Neural crest cell (in vitro differentiated cells): ENCODE data around the gene CLIC5. TPM values are rescaled to one million over a fixed set of nuclear protein-coding genes. Genes with fewer than 3 reads are reported as not detected.

Experiments used
- DNase-seq: peaks from one replicate; pipeline ENCODE4 v3.0.0; 2021; ENCODE audit warnings: low read depth, mixed read lengths, low spot score
- H3K27ac Mint-ChIP-seq: one replicate; pipeline ENCODE4 v1.8.0; 2021; ENCODE audit warnings: mild to moderate bottlenecking, mixed read lengths; ENCODE audit not compliant: unreplicated experiment
- H3K27me3 Mint-ChIP-seq: 2 replicates; pipeline ENCODE4 v1.8.0; 2021; ENCODE audit warnings: low read depth, mild to moderate bottlenecking, mixed read lengths
- H3K36me3 Mint-ChIP-seq: 2 replicates; pipeline ENCODE4 v1.8.0; 2021; ENCODE audit warnings: low read depth, mild to moderate bottlenecking, mixed read lengths
- H3K4me1 Mint-ChIP-seq: 2 replicates; pipeline ENCODE4 v1.8.0; 2021; ENCODE audit warnings: mixed read lengths
- H3K4me3 Mint-ChIP-seq: one replicate; pipeline ENCODE4 v1.8.0; 2021; ENCODE audit warnings: mild to moderate bottlenecking, mixed read lengths
- H3K9me3 Mint-ChIP-seq: 2 replicates; pipeline ENCODE4 v1.8.0; 2021; ENCODE audit warnings: mixed read lengths
- CTCF ChIP-seq: fragments of 200-600 bp; sonication (generic); conservative IDR thresholded peaks from 2 replicates; pipeline ENCODE4 v1.5.0; 2021; ENCODE audit warnings: antibody characterized with exemption, mild to moderate bottlenecking
- total RNA-seq: library from RNA; stranded (reverse); gene quantifications from 2 replicates; pipeline ENCODE4 v1.2.1, GENCODE V29; 2021

The CLIC5 gene
- total RNA-seq, 1 donor from 2014 or later, result not detected

DNA sequence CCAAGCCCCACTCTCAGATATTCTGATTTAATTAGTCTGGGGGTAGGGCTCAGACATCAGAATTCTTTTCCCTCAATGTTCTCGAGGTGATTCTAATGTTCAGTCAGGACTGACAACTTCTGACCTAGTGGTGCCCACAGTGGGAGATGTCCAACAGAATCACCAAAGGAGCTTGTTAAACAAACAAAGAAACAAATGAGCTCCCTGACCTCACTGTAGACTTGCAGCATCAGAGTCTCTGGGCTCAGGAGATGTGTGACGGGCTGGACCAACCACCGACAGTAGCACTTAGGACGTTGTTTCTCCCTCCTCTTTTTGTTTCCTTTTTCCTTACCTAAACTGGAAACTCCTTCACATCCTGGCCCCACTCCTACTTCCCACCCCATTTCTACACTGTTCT, 49.3 kb downstream of the CLIC5 start:
- Mint-ChIP-seq H3K9me3 (no peaks in the 10 kb centered on the region), H3K27me3 (no peaks in the 10 kb centered on the region), H3K4me3 (no peak overlapping the region), H3K27ac (no peak overlapping the region), H3K4me1 (peaks cover 3% of the 10 kb centered on the region), H3K36me3 (no peaks in the 10 kb centered on the region)
- TF ChIP-seq CTCF, result no peak
- no peak for DNase-seq

- Mint-ChIP-seq H3K4me1 (peaks cover 3% of the 10 kb centered on the region), H3K36me3 (no peaks in the 10 kb centered on the region), H3K27me3 (no peaks in the 10 kb centered on the region), H3K4me3 (no peak overlapping the region), H3K9me3 (no peaks in the 10 kb centered on the region), H3K27ac (no peak overlapping the region)
- no peak for TF ChIP-seq CTCF
- no peak for DNase-seq
Measured at GRCh38 chr6:45965792-45966191, 49.9 kb downstream of the CLIC5 start.

DNA sequence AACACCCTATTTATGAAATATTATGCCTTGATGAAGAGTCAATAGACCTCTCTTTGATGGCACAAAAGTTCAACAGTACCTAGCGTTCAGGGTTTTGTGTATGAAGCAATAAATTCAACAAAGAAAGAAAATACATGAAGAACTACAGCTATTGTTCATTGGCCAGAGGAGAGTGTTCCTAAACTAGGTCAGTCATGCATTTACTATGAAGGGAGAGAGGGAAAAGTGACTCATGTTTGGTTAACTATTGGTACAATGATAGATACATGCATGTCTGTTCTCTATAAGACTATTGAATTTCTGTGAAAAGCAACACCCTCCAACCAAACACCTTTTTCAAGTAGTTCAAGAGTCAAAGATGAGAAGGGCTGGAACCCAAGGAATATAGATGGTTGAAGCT, 50.7 kb downstream of the CLIC5 start:
- Mint-ChIP-seq H3K27ac (no peak overlapping the region), H3K27me3 (no peaks in the 10 kb centered on the region), H3K4me1 (no peaks in the 10 kb centered on the region), H3K9me3 (no peaks in the 10 kb centered on the region), H3K36me3 (no peaks in the 10 kb centered on the region), H3K4me3 (no peak overlapping the region)
- TF ChIP-seq CTCF, result no peak
- no peak for DNase-seq

DNA sequence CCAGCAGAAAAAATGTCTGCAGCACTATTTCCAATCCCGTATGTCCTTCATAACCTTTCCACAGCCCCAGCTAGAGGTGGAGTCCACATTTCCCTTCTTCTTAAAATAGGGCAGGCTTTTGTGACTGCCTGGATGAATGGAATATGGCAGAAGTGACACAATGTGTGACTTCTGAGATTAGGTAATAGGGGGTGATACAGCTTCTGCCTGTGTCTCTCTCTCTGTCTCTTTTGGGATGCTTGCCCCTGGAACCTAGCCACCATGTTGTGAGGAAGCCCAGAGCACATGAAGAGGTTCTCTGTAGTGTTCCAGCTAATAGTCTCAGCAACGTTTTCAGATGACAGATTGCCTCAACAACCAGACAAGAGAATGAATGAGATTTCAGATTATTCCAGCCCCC, 51.4 kb downstream of the CLIC5 start:
- no peak for DNase-seq
- TF ChIP-seq CTCF, result no peak
- H3K36me3 Mint-ChIP-seq, result no peaks in the 10 kb centered on the region
- no peaks in the 10 kb centered on the region for H3K4me1 Mint-ChIP-seq
- no peaks in the 10 kb centered on the region for H3K27me3 Mint-ChIP-seq
- no peaks in the 10 kb centered on the region for H3K9me3 Mint-ChIP-seq
- H3K4me3 Mint-ChIP-seq, result no peak overlapping the region
- H3K27ac Mint-ChIP-seq, result no peak overlapping the region

- Mint-ChIP-seq H3K4me3 (no peak overlapping the region), H3K27me3 (no peaks in the 10 kb centered on the region), H3K4me1 (no peaks in the 10 kb centered on the region), H3K27ac (no peak overlapping the region), H3K9me3 (no peaks in the 10 kb centered on the region), H3K36me3 (no peaks in the 10 kb centered on the region)
- DNase-seq, result no peak
- no peak for TF ChIP-seq CTCF
Measured at GRCh38 chr6:45963896-45964295, 51.8 kb downstream of the CLIC5 start.

DNA sequence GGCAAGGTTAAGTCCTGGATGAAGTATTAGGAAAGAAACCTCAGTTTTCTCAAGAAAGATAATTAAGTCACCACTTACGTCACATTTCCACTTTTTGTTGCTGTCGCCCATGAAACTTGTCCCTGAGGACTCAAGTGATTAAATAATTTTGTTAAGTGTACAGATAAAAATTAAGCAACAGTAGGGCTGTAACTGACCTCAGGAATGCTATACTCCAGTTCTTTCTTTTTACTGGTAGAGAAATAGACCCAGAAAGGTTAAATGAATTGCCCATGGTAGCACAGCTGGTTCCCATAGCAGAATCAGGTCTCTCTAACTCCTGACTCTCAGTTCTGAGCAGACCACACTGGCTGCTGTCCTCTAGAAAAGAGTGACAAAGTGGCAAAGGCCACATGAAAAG, 54.5 kb downstream of the CLIC5 start:
- H3K27me3 Mint-ChIP-seq, result no peaks in the 10 kb centered on the region
- H3K4me3 Mint-ChIP-seq, result no peak overlapping the region
- no peaks in the 10 kb centered on the region for H3K36me3 Mint-ChIP-seq
- H3K9me3 Mint-ChIP-seq, result no peaks in the 10 kb centered on the region
- H3K27ac Mint-ChIP-seq, result no peak overlapping the region
- no peaks in the 10 kb centered on the region for H3K4me1 Mint-ChIP-seq
- TF ChIP-seq CTCF, result no peak
- no peak for DNase-seq
